ENCODE results near the gene TRIM3. TPM values are rescaled to one million over a fixed set of nuclear protein-coding genes. Genes with fewer than 3 reads are reported as not detected.

Gene TRIM3
- total RNA-seq, 1 experiment from 2014 or later, result 20.3 TPM

DNA sequence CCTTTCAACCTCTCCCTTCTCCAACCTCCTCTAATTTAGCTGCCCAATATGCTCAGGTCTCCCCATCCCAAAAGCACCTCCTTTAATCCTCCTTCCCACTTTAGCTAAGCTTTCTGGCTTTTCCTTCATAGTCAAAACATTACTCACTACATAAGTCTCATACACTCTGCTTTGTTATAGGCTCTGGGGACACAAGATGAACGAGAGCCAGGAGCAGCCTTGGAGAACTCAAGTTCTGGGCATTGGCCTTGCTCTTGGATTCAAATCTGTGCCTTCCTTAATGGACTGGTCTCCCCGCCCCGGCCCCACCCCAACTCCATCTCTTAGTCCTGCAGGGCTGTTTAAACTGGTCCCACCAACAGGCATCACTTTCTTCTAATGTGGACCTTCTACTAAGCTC lies 21.5 kb downstream of the TRIM3 start:
- Histone ChIP-seq H3K36me3 (ENCODE audit: low read depth, low read length) (no peaks in the 10 kb centered on the region), H3K9me2 (replicated peaks; ENCODE audit: low read length) (no peaks in the 10 kb centered on the region), H3K27ac (ENCODE audit: low read length) (no peak overlapping the region), H3F3A (ENCODE audit: low read length, unreplicated experiment) (no peaks in the 10 kb centered on the region), H3K27me3 (ENCODE audit: low read length) (no peaks in the 10 kb centered on the region), H3K9ac (ENCODE audit: low read length) (no peak overlapping the region), H4K20me1 (ENCODE audit: low read length) (no peaks in the 10 kb centered on the region), H3K9me3 (ENCODE audit: low read length) (no peaks in the 10 kb centered on the region), H2AFZ (ENCODE audit: low read length) (no peak overlapping the region), H3K4me2 (ENCODE audit: low read length) (no peak overlapping the region), H3K4me1 (ENCODE audit: insufficient read depth, low read length) (no peaks in the 10 kb centered on the region), H3K4me3 (ENCODE audit: low read length) (no peak overlapping the region), H3K79me2 (ENCODE audit: low read length) (no peaks in the 10 kb centered on the region)
- TF ChIP-seq EZH2phosphoT487 (IDR thresholded peaks at IDR 0.05; ENCODE audit: borderline replicate concordance, low read length) (no peak), EZH2 (IDR thresholded peaks at IDR 0.05; ENCODE audit: low read length, unreplicated experiment) (no peak)
- TF ChIP-seq, protein P1, sequence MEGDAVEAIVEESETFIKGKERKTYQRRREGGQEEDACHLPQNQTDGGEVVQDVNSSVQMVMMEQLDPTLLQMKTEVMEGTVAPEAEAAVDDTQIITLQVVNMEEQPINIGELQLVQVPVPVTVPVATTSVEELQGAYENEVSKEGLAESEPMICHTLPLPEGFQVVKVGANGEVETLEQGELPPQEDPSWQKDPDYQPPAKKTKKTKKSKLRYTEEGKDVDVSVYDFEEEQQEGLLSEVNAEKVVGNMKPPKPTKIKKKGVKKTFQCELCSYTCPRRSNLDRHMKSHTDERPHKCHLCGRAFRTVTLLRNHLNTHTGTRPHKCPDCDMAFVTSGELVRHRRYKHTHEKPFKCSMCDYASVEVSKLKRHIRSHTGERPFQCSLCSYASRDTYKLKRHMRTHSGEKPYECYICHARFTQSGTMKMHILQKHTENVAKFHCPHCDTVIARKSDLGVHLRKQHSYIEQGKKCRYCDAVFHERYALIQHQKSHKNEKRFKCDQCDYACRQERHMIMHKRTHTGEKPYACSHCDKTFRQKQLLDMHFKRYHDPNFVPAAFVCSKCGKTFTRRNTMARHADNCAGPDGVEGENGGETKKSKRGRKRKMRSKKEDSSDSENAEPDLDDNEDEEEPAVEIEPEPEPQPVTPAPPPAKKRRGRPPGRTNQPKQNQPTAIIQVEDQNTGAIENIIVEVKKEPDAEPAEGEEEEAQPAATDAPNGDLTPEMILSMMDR (conservative IDR thresholded peaks at IDR 0.05; ENCODE audit: low read depth, low read length), result no peak
- POLR2A ChIA-PET (ENCODE audit: unreplicated experiment), result no interaction called here
- DNase-seq (no peak), ATAC-seq (no peak)
- no TSS peak for BruUV-seq (replicated peaks)
- CTCF ChIA-PET, result no interaction called here
- intact Hi-C loops (cut with micrococcal nuclease), result no loop called here

DNA sequence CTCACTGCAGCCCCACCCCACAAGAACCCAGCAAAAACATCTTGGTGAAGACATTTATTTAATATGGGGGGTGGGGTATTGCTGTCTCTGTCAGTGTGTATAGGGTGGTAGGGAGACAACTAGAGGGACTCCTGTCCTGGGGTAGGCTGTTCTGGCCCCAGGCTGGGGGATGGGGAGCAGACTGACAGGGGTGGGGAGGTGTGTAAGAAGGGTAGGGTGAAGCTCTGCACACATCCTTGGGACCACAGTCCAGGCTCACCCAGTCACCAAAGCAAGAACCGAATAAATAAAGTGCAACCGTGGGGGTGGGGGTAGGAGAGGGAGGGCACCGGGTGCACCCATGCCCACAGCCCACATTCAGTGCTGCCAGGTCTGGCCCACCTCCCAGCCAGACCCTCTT lies 25.2 kb downstream of the TRIM3 start:
- Histone ChIP-seq H3K27me3 (ENCODE audit: low read length) (no peaks in the 10 kb centered on the region), H3K9me3 (ENCODE audit: low read length) (no peaks in the 10 kb centered on the region), H3K27ac (ENCODE audit: low read length) (no peak overlapping the region), H3K79me2 (ENCODE audit: low read length) (no peaks in the 10 kb centered on the region), H2AFZ (ENCODE audit: low read length) (no peak overlapping the region), H3K9ac (ENCODE audit: low read length) (no peak overlapping the region), H3K9me2 (replicated peaks; ENCODE audit: low read length) (no peaks in the 10 kb centered on the region), H3F3A (ENCODE audit: low read length, unreplicated experiment) (no peaks in the 10 kb centered on the region), H3K4me1 (ENCODE audit: insufficient read depth, low read length) (no peaks in the 10 kb centered on the region), H3K4me3 (ENCODE audit: low read length) (no peak overlapping the region), H4K20me1 (ENCODE audit: low read length) (no peaks in the 10 kb centered on the region), H3K36me3 (ENCODE audit: low read depth, low read length) (no peaks in the 10 kb centered on the region), H3K4me2 (ENCODE audit: low read length) (no peak overlapping the region)
- DNase-seq (no peak), ATAC-seq (no peak)
- ChIA-PET POLR2A (ENCODE audit: unreplicated experiment) (no interaction called here), CTCF (no interaction called here)
- intact Hi-C loops (cut with micrococcal nuclease), result no loop called here
- no peak for TF ChIP-seq EZH2phosphoT487 (IDR thresholded peaks at IDR 0.05; ENCODE audit: borderline replicate concordance, low read length)
- no peak for TF ChIP-seq EZH2 (IDR thresholded peaks at IDR 0.05; ENCODE audit: low read length, unreplicated experiment)
- TF ChIP-seq, protein P1 (conservative IDR thresholded peaks at IDR 0.05; ENCODE audit: low read depth, low read length), result no peak
- BruUV-seq (replicated peaks), result no TSS peak

DNA sequence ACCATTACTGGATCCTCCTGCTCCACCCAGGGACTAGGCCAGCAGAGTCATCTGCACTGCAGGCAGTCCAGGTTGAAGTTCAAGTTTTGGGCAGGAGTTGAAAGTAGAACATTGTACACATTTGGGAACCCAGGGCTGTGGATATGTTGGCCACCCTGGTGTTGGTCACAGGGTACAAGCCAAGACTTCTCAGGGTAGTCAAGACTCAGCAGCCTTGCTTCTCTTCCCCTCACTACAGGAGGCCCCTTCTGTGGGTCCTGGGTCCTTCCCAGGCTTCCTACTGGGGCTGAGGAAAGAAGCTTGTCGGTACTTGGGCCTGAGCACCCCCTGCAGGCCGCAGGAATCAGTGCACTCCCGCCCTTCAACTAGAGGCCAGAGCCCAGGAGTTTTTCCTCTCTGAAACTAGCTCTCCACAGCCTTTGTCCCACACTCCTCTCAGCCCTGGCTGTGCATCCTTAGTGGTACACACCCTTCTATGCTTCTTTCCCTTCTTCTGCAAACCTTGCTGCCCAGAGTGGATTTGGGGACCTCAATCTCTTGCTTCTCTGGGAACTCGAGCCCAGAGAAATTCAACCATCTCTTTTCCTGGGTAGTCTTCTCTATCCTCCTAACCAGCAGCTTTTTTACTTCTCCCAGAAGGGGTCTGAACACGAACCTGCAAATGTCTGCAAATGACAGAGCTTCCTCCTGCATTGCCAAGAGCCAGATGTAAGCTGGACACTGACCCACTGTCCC lies 30.3 kb downstream of the TRIM3 start:
- Histone ChIP-seq H3K9me3 (ENCODE audit: low read length) (no peaks in the 10 kb centered on the region), H4K20me1 (ENCODE audit: low read length) (no peaks in the 10 kb centered on the region), H3K4me1 (ENCODE audit: insufficient read depth, low read length) (no peaks in the 10 kb centered on the region), H2AFZ (ENCODE audit: low read length) (no peak overlapping the region), H3K4me2 (ENCODE audit: low read length) (no peak overlapping the region), H3K79me2 (ENCODE audit: low read length) (no peaks in the 10 kb centered on the region), H3K9me2 (replicated peaks; ENCODE audit: low read length) (no peaks in the 10 kb centered on the region), H3K9ac (ENCODE audit: low read length) (no peak overlapping the region), H3K4me3 (ENCODE audit: low read length) (no peak overlapping the region), H3K27ac (ENCODE audit: low read length) (no peak overlapping the region), H3F3A (ENCODE audit: low read length, unreplicated experiment) (no peaks in the 10 kb centered on the region), H3K27me3 (ENCODE audit: low read length) (no peaks in the 10 kb centered on the region), H3K36me3 (ENCODE audit: low read depth, low read length) (no peaks in the 10 kb centered on the region)
- no peak for TF ChIP-seq EZH2 (IDR thresholded peaks at IDR 0.05; ENCODE audit: low read length, unreplicated experiment)
- TF ChIP-seq, protein P1 (conservative IDR thresholded peaks at IDR 0.05; ENCODE audit: low read depth, low read length), result peak; percentile 84
- intact Hi-C loops (cut with micrococcal nuclease), result loop anchor here (1.0 kb wide), 1 partner anchor 64 kb away; no protein-coding TSS in a partner anchor
- peak; percentile 58 for DNase-seq
- ChIA-PET POLR2A (ENCODE audit: unreplicated experiment) (no interaction called here), CTCF (interaction anchor here (0.5 to 2.6 kb wide), 6 partner anchors 8 to 68 kb away, joined by 3 to 92 read pairs (median 6); partner anchors contain the start of genes APBB1 and TRIM3)
- ATAC-seq, result peak; percentile 80
- BruUV-seq (replicated peaks), result no TSS peak

Measured in PC-3 (cell line).